DND-41 (cell line): ENCODE measurements around the gene MAP3K1.

ENCODE experiments used
- EZH2 ChIP-seq: IDR thresholded peaks from 3 replicates; pipeline ENCODE4 v1.6.1; 2012; ENCODE audit warnings: borderline replicate concordance, low read depth, mild to moderate bottlenecking, moderate library complexity, low read length, inconsistent platforms; ENCODE audit not compliant: severe bottlenecking
- TF ChIP-seq, protein P1 (sequence below): IDR thresholded peaks from 2 replicates; pipeline ENCODE4 v1.5.1; 2012; ENCODE audit warnings: borderline replicate concordance, low read length, moderate library complexity, mild to moderate bottlenecking; ENCODE audit not compliant: poor library complexity, severe bottlenecking; ENCODE audit errors: extremely low read depth

DNA sequence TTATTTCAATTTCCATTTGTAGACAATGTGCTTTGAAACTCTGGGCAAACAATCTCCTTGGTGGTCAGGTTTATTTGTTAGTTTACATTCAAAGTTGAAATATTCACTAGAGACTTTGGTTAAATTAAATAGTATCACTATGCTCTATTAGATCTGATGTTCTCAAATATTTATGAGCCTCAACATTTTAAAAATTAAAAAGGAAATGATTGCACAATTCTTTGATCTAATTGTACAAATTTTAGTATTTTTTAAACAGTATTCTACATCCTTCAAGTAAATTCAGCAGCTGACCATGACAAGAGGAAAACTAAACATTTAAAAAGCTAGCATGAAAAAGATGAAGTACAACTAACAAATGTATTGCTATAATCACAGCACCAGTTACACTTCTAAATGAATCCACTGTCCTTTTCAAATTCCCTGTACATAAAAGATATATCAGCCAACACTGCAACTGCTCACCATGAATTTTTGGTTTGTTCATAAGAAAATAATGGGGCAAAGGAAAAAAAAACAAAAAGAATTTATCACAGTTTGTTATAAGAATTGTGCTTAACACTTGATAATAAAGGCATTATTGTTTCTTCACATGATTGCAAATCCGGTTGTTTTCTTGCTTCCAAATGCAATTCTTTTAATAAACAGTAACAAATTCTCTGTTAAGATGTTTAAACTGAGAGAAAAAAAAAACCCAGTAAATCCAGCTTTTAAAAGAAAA lies 104.8 kb downstream of the MAP3K1 start:
- TF ChIP-seq, protein P1, sequence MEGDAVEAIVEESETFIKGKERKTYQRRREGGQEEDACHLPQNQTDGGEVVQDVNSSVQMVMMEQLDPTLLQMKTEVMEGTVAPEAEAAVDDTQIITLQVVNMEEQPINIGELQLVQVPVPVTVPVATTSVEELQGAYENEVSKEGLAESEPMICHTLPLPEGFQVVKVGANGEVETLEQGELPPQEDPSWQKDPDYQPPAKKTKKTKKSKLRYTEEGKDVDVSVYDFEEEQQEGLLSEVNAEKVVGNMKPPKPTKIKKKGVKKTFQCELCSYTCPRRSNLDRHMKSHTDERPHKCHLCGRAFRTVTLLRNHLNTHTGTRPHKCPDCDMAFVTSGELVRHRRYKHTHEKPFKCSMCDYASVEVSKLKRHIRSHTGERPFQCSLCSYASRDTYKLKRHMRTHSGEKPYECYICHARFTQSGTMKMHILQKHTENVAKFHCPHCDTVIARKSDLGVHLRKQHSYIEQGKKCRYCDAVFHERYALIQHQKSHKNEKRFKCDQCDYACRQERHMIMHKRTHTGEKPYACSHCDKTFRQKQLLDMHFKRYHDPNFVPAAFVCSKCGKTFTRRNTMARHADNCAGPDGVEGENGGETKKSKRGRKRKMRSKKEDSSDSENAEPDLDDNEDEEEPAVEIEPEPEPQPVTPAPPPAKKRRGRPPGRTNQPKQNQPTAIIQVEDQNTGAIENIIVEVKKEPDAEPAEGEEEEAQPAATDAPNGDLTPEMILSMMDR, result no peak
- no peak for TF ChIP-seq EZH2
